Right lobe of liver (tissue), 6 donors: ENCODE data around the gene CALML3. TPM values are rescaled to one million over a fixed set of nuclear protein-coding genes. Genes with fewer than 3 reads are reported as not detected.

Experiments
- ATAC-seq, 4 donors: fragments of 200-7000 bp; cut with Tn5 transposase; one replicate each; pipeline ENCODE4 v1.9.1; 2020; ENCODE audit warnings: mild to moderate bottlenecking in 4 of 4, moderate library complexity in 4 of 4
- DNase-seq, 3 donors: peaks; one replicate each; pipeline ENCODE4 v3.0.0-alpha.2; 2020
- H3K27ac ChIP-seq, 3 donors: fragments of 200-600 bp; one replicate each; pipeline ENCODE4 v1.8.0; 2022
- H3K27me3 ChIP-seq, 2 donors: fragments of 200-600 bp; one replicate each; pipeline ENCODE4 v1.8.0; 2022
- H3K36me3 ChIP-seq, 4 donors: fragments of 200-600 bp; sonication (generic) in 1 of 4; one replicate each; pipeline versions ENCODE4 v1.5.1 to v1.8.0; 2017 to 2022; ENCODE audit warnings: control low read depth in 1 of 4
- H3K4me1 ChIP-seq, 4 donors: fragments of 200-600 bp; sonication (generic) in 1 of 4; one replicate each; pipeline versions ENCODE4 v1.5.1 to v1.8.0; 2017 to 2022; ENCODE audit warnings: control low read depth in 1 of 4
- H3K4me3 ChIP-seq, 3 donors: fragments of 200-600 bp; one replicate each; pipeline ENCODE4 v1.8.0; 2022
- H3K9me3 ChIP-seq, 4 donors: fragments of 200-600 bp; sonication (generic) in 1 of 4; one replicate each; pipeline versions ENCODE4 v1.5.1 to v1.8.0; 2017 to 2022; ENCODE audit warnings: control low read depth in 1 of 4
- POLR2A ChIP-seq: fragments of 450-650 bp; IDR thresholded peaks from one replicate; pipeline ENCODE4 v1.6.1; 2017; ENCODE audit warnings: antibody characterized with exemption, mild to moderate bottlenecking
- WGBS: methylation state at CpG from one replicate; pipeline ENCODE4 v1.1.6; 2018; ENCODE audit warnings: low coverage, low lambda C conversion rate; ENCODE audit not compliant: insufficient coverage; ENCODE audit errors: missing lambda C conversion rate; 5-methylcytosine and 5-hydroxymethylcytosine counted together
- intact Hi-C, 2 donors: fragments of 100-400 bp; cut with DNase I; formaldehyde crosslinking; loops; one replicate each; pipeline versions ENCODE4 v1.11.2 to v1.14.1; 2022
- total RNA-seq, 6 experiments: library from RNA; depleted of rRNA in 2 of 6; stranded (reverse); fragments of >200 nt in 2 of 6; fragmentation: NEBNext Ultra II Directional in 3 of 6; extraction: Animal tissue kit (Norgen Biotek cat#: 25700) in 3 of 6; gene quantifications; one replicate each; pipeline versions ENCODE4 v1.1.0 to v1.2.4, GENCODE V29; 2016 to 2023
- TF ChIP-seq, protein P1 (sequence below), 4 donors: fragments of 200-600 bp in 3 of 4; fragments of 450-650 bp in 1 of 4; IDR thresholded peaks; one replicate each; pipeline versions ENCODE4 v1.5.1 to v1.8.0; 2016 to 2022; ENCODE audit warnings: antibody characterized with exemption in 4 of 4, mild to moderate bottlenecking in 2 of 4
- donor health status: DM: no; HTN: yes; CAD: no.
- donor health status: DM: no; HTN: no; CAD: no.
- donor health status: DM: no; HTN: no; CAD: no.
- donor health status: DM: no; HTN: yes; CAD: no.
- donor health status: DM: no; HTN: yes; CAD: no.

CALML3 gene
- total RNA-seq, 6 experiments from 2014 or later = 0.22 TPM; not detected in 5

DNA sequence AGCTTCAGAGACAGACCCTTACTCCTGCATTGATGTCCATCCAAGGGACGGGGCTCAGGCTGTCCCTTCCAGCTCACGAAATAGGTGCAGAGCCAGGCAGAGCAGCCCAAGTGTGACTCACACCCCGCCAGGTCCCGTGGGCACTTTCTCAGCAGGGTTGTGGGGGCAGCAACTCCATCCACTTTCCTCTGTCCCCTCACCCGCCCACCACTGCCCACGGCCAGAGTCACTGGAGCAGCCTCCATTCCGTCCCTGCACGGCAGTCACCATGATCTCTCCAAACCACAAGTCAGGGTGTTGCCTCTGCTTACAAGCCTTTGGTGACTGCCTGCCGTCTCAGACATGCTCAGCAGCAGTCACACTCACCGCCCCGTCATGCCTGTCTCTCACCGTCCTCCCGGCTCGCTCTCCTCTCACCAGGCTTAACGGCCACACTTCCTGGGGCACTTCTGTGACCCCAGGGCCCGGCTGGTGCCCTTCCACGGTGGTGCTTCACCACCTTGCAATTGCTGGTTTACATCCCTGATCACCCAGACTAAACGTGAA lies 39.3 kb downstream of the CALML3 start:
- H3K36me3 ChIP-seq = no peaks in the 10 kb centered on the region
- TF ChIP-seq, protein P1, sequence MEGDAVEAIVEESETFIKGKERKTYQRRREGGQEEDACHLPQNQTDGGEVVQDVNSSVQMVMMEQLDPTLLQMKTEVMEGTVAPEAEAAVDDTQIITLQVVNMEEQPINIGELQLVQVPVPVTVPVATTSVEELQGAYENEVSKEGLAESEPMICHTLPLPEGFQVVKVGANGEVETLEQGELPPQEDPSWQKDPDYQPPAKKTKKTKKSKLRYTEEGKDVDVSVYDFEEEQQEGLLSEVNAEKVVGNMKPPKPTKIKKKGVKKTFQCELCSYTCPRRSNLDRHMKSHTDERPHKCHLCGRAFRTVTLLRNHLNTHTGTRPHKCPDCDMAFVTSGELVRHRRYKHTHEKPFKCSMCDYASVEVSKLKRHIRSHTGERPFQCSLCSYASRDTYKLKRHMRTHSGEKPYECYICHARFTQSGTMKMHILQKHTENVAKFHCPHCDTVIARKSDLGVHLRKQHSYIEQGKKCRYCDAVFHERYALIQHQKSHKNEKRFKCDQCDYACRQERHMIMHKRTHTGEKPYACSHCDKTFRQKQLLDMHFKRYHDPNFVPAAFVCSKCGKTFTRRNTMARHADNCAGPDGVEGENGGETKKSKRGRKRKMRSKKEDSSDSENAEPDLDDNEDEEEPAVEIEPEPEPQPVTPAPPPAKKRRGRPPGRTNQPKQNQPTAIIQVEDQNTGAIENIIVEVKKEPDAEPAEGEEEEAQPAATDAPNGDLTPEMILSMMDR (IDR thresholded peaks at IDR 0.05) = no peak
- TF ChIP-seq POLR2A = no peak
- no peak overlapping the region for H3K4me3 ChIP-seq
- intact Hi-C loops = no loop called here
- ATAC-seq (peak in 3 of 4 donors; percentile 16 to 23 (median 22)), DNase-seq (peak in 1 of 3 donors; percentile 44)
- no peaks in the 10 kb centered on the region for H3K9me3 ChIP-seq
- peaks cover 0 to 3% (median 0%) of the 10 kb centered on the region in 4 donors for H3K4me1 ChIP-seq
- no peak overlapping the region for H3K27ac ChIP-seq
- H3K27me3 ChIP-seq = no peaks in the 10 kb centered on the region
- WGBS = 67% methylated on average over 1 of the region's 18 CpGs

DNA sequence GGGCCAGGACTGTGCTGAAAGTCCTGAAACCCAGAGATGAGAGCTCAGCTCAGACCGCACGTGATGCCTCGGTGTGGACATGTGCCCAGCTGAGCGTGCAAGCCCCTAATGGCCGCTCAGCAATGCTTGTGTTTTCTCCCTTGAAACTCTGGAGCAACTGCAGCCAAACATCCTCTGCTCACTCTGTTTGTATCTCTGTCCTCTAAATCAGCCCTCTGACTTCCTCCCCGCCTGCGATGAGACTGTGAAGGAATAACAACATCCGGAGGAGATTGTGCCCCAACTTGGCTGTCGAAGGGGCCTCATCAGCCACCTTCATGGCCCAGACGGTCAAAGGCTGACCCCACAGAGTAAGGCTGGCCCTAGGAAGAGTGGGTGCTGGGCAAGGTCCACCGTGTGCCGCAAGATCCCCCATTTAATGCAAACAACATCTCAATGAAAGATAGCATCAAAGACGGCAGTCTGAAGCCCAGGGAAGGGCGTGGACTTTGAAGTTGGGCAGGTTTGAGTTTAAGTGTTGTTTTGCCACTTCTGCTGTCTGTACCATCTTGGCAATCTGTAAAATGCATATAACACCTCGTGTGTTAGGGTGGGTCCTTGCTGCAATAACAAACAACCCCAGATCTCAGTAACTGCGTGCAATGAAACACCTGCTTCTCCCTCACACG lies 39.9 kb downstream of the CALML3 start:
- Histone ChIP-seq H3K36me3 (no peaks in the 10 kb centered on the region), H3K4me1 (peaks cover 0 to 3% (median 0%) of the 10 kb centered on the region in 4 donors), H3K27me3 (no peaks in the 10 kb centered on the region), H3K9me3 (no peaks in the 10 kb centered on the region), H3K27ac (no peak overlapping the region), H3K4me3 (no peak overlapping the region)
- TF ChIP-seq POLR2A = no peak
- TF ChIP-seq, protein P1 (IDR thresholded peaks at IDR 0.05) = no peak
- WGBS = 57% methylated on average over 10 of the region's 17 CpGs
- DNase-seq (peak in 1 of 3 donors; percentile 31), ATAC-seq (peak; percentile 39 to 58 (median 42))
- intact Hi-C loops = no loop called here

DNA sequence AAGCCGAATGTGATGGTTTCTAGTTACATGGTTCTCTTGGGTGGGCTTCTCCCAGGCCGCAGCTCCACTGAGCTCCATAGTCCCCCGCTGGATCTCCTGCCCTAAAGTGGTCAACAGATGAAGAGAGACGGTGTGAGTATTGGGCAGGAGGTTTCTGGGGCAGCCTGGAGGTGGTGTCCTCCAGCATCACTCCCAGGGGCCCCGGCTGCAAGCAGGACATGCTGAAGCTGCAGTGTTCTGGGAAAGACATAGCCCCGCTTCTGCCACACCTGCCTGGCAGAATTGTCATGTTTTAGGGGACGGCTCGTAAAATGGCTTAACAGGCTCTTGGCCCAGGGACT lies 40.4 kb downstream of the CALML3 start:
- Histone ChIP-seq H3K27ac (no peak overlapping the region), H3K9me3 (no peaks in the 10 kb centered on the region), H3K4me3 (no peak overlapping the region), H3K36me3 (no peaks in the 10 kb centered on the region), H3K4me1 (peaks cover 0 to 3% (median 0%) of the 10 kb centered on the region in 4 donors), H3K27me3 (no peaks in the 10 kb centered on the region)
- DNase-seq = peak in 1 of 3 donors; percentile 21
- ATAC-seq = no peak
- TF ChIP-seq, protein P1 (IDR thresholded peaks at IDR 0.05) = no peak
- no peak for TF ChIP-seq POLR2A
- intact Hi-C loops = no loop called here
- 83% methylated on average over 8 of the region's 8 CpGs for WGBS

DNA sequence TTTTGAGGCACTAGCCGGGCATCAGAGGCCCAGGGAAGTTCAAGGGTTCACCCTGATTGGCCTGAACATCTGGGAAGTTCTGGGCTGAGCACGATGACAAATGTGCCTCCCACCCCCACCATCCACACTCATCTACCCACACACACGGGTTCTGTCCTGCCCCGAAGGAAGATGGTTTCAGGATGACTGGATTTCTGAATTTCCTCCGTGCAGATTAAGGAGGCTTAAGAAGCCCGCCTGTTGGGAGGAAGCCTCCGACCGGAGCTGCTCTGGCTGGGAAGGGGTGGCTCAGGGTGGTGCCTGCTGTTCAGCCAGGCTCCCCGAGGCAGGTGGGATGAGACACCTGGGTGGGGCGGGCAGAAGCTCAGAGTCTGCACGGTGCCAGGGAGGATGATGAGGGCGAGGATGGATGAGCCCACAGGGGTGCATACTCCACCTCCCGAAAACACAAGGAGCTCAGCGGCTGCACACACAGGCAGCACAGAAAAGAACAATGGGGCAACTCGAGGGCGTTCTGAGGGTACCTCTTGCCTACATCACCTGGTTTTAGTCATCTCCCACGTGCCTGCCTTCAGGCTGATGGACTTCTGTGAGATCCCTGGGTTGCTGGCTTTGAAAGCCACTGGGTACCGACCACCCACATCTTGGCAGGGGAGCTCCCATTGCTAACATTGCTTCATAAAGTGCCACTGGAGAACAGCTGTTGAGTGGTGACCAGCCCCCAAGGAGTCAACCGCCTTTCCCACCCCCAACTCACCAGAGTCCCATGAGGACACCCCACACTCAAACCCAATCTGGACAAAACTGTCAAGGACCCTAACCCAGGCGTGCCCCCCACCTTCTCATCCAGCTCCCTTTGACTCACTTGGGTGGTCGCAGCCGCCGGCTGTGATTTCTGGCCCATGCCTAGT lies 41.2 kb downstream of the CALML3 start:
- TF ChIP-seq, protein P1 (IDR thresholded peaks at IDR 0.05) = no peak
- no peak for TF ChIP-seq POLR2A

More for the DNA sequence above, 41.2 kb downstream of the CALML3 start:
- peak in 1 of 3 donors; percentile 38 for DNase-seq
- H3K27ac ChIP-seq = no peak overlapping the region
- peaks cover 0 to 7% (median under 1%) of the 10 kb centered on the region in 4 donors for H3K4me1 ChIP-seq
- no peaks in the 10 kb centered on the region for H3K9me3 ChIP-seq
- intact Hi-C loops = no loop called here
- no peaks in the 10 kb centered on the region for H3K36me3 ChIP-seq
- WGBS = 92% methylated on average over 4 of the region's 23 CpGs
- ATAC-seq = no peak
- no peaks in the 10 kb centered on the region for H3K27me3 ChIP-seq
- no peak overlapping the region for H3K4me3 ChIP-seq
